GM12875 (cell line): ENCODE measurements around the gene SLC35B1.

ENCODE experiments used
- H3K4me3 ChIP-seq: one replicate; pipeline ENCODE4 v1.5.1; 2011; ENCODE audit warnings: low read depth, low read length, control low read depth
- CTCF ChIP-seq: IDR thresholded peaks from 2 replicates; pipeline ENCODE4 v1.5.1; 2011; ENCODE audit warnings: low read depth, mild to moderate bottlenecking, control low read depth, inconsistent platforms, low read length, moderate library complexity, borderline replicate concordance; ENCODE audit not compliant: insufficient read depth

SLC35B1 gene

GRCh38 chr17:49749730-49750129, 42.0 kb upstream of the SLC35B1 start:
- no peak overlapping the region for H3K4me3 ChIP-seq
- no peak for TF ChIP-seq CTCF

GRCh38 chr17:49748791-49749190, 41.0 kb upstream of the SLC35B1 start:
- no peak overlapping the region for H3K4me3 ChIP-seq

GRCh38 chr17:49748223-49748622, 40.5 kb upstream of the SLC35B1 start:
- no peak for TF ChIP-seq CTCF
- H3K4me3 ChIP-seq, result no peak overlapping the region

More at GRCh38 chr17:49748791-49749190, 41.0 kb upstream of the SLC35B1 start:
- no peak for TF ChIP-seq CTCF

GRCh38 chr17:49747632-49748031, 39.9 kb upstream of the SLC35B1 start:
- no peak for TF ChIP-seq CTCF
- H3K4me3 ChIP-seq, result no peak overlapping the region

GRCh38 chr17:49746791-49747490, 39.2 kb upstream of the SLC35B1 start:
- H3K4me3 ChIP-seq, result no peak overlapping the region
- no peak for TF ChIP-seq CTCF

GRCh38 chr17:49745175-49746139, 37.7 kb upstream of the SLC35B1 start:
- TF ChIP-seq CTCF, result no peak
- no peak overlapping the region for H3K4me3 ChIP-seq
